HEK293T (cell line): Measurements from ENCODE around the gene MAGEB2.

Source experiments
- ARNT ChIP-seq: fragments of 450-650 bp; IDR thresholded peaks from 2 replicates; pipeline ENCODE4 v1.6.1; 2017; ENCODE audit warnings: mild to moderate bottlenecking
- FOXK2 ChIP-seq: fragments of 450-650 bp; IDR thresholded peaks from 2 replicates; pipeline ENCODE4 v1.6.1; 2016; ENCODE audit warnings: mild to moderate bottlenecking
- NFRKB ChIP-seq: fragments of 450-650 bp; IDR thresholded peaks from 2 replicates; pipeline ENCODE4 v1.6.1; 2016; ENCODE audit warnings: mild to moderate bottlenecking, moderate library complexity
- SUZ12 ChIP-seq: fragments of 450-650 bp; IDR thresholded peaks from 2 replicates; pipeline ENCODE4 v1.6.1; 2016; ENCODE audit warnings: mild to moderate bottlenecking
- TARDBP ChIP-seq: fragments of 450-650 bp; IDR thresholded peaks from 2 replicates; pipeline ENCODE4 v1.6.1; 2016
- ZNF384 ChIP-seq: fragments of 450-650 bp; IDR thresholded peaks from 2 replicates; pipeline ENCODE4 v1.6.1; 2016

DNA sequence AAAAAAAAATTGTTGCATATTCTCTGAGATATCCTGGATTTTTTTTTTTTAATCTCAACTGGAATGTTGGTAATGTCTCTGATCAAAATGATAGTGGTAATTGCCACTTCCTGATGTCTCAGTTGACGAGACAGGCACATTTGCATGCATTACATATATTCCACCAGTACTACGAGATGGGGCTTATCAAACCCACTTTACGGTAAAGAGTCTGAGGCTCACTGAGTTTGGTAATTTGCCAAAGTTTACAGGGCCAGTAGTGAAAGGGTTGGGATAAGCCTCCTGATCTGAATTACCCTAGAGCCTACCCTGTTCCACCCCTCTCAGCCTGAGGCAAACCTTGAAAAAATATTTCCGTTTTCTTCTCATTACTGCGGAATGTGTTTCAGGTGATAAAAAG is 5.3 kb downstream of the MAGEB2 start:
- no peak for TF ChIP-seq ZNF384
- TF ChIP-seq NFRKB: no peak
- TF ChIP-seq ARNT: no peak
- TF ChIP-seq FOXK2: no peak
- no peak for TF ChIP-seq TARDBP
- no peak for TF ChIP-seq SUZ12
